HG03135 (cell line): ENCODE measurements around the gene GBP7.
A peak's percentile ranks its signal among the peaks of the same experiment; 100 is the strongest.

Experiments used
- ATAC-seq: cut with Tn5 transposase; IDR thresholded peaks from one replicate; pipeline ENCODE4 v1.9.1; 2021; ENCODE audit warnings: mild to moderate bottlenecking, moderate library complexity; ENCODE audit not compliant: unreplicated experiment

Gene GBP7

DNA sequence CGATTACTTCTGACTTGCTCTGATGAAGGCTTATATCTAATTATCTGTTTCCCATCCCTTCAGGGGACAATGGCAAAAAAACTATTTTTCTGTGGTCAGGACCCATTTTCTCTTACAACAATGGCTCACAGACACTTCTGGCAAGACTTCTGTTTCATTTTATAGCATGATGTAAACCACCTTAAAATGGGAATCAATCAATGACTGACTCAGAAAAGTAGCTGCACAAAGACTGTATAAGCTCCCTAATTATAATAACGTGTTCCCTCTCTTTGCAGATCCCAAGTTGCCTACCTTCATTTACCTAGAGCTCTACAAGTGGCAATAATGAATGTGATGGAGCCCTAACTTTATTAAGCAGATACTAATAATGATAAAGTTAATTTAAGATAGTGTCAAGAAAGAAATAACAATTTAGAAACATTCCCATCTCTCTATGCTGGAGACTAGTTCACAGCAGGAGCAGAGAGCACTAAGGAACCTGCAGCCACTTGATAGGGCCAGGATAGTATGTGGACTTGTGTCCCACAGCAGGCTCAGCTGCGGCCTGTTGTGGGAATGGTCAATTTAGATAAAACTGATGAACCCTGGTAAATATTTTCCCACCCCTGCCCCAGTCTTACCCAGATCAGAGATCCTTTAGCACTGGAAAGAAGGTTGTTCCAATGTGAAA lies 50.4 kb downstream of the GBP7 start:
- ATAC-seq: peak; percentile 17

DNA sequence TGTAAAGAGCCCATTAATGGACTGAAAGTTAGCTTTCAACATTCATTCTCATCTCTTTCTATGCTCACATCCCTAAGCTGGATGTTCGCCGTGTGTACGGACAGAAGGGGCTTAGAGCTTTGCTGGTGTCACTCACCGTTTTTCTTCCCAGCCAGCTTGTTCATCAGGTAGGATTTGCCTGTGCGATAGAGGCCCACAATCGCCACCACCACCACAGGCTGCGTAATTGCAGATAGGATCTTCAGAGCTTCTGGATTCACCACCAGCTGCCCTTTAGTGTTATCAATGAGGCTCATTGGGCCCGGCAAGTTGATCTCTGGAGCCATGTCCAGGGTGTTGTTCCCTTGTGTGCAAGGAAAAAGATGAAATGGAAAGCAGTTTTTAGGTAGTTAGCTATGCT lies 54.2 kb downstream of the GBP7 start:
- ATAC-seq: no peak

GRCh38 chr1:89114662-89115061 lies 61.1 kb downstream of the GBP7 start:
- ATAC-seq: no peak

GRCh38 chr1:89112871-89113613 lies 62.8 kb downstream of the GBP7 start:
- ATAC-seq: no peak

GRCh38 chr1:89104687-89105086 lies 71.1 kb downstream of the GBP7 start:
- no peak for ATAC-seq

DNA sequence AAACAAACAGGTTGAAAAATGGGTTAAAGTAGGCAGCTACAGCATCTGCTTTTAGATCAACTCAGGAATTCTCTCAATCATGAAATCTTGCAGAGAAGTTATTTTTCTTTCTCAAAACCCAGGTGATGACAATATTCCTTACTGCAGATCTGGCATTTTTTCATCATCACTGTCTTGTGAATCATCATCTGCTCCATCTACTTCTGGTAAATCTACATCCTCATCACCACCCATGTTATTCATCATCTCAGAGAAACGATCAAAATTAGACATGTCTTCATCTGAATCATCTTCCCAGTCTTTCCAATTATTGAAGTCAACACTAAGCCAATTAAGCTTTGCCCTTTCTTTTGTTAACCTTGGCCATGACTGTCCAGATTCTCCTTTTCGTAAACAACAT lies 71.7 kb downstream of the GBP7 start:
- no peak for ATAC-seq

GRCh38 chr1:89102021-89102420 lies 73.8 kb downstream of the GBP7 start:
- no peak for ATAC-seq

- ATAC-seq: no peak
Observed at GRCh38 chr1:89100412-89100811, 75.4 kb downstream of the GBP7 start.

- no peak for ATAC-seq
Observed at GRCh38 chr1:89098857-89099256, 76.9 kb downstream of the GBP7 start.

DNA sequence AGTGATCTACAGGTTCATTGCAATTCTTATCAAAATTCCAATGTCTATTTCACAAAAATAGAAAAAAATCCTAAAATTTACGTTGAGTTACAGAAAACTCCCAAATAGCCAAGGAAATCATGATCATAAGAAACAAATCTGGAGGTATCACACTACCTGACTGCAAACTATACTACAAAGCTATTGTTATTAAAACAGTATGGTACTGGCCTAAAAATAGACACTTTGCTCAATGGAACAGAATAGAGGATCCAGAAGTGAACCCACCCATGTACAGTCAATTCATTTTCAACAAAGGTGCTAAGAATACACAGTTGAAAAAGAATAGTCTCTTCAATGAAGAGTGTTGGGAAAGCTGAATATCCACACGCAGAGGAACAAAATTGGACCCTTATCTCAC lies 80.1 kb downstream of the GBP7 start:
- no peak for ATAC-seq

- no peak for ATAC-seq
Observed at GRCh38 chr1:89089962-89090361, 85.8 kb downstream of the GBP7 start.

GRCh38 chr1:89088572-89088971 lies 87.2 kb downstream of the GBP7 start:
- ATAC-seq: no peak

GRCh38 chr1:89087241-89087640 lies 88.6 kb downstream of the GBP7 start:
- ATAC-seq: no peak

- ATAC-seq: no peak
Observed at GRCh38 chr1:89085781-89086180, 90.0 kb downstream of the GBP7 start.
